Measurements from ENCODE around the gene DGKZ.
A peak's percentile ranks its signal among the peaks of the same experiment; 100 is the strongest.

- TF ChIP-seq MAX (IDR thresholded peaks at IDR 0.05; ENCODE audit: low read depth, low read length): no peak
- no peak for TF ChIP-seq CTCF (IDR thresholded peaks at IDR 0.05; ENCODE audit: low read depth, low read length)
- TF ChIP-seq POLR2A (IDR thresholded peaks at IDR 0.05; ENCODE audit: extremely low read depth, insufficient read length): no peak
- peak; percentile 42; the same call in 1 of the 2 replicates for TF ChIP-seq MYC (IDR thresholded peaks at IDR 0.05; ENCODE audit: low read depth, low read length)
These were observed 2.1 kb upstream of the DGKZ start for GRCh38 chr11:46345131-46345597.
